Measurements from ENCODE around the gene PKN2.
"Not testable (repeated sequence)": the region's sequence is repeated elsewhere in the genome, so short reads cannot be mapped to it uniquely, and the experiment has no call there.

PKN2 gene

DNA sequence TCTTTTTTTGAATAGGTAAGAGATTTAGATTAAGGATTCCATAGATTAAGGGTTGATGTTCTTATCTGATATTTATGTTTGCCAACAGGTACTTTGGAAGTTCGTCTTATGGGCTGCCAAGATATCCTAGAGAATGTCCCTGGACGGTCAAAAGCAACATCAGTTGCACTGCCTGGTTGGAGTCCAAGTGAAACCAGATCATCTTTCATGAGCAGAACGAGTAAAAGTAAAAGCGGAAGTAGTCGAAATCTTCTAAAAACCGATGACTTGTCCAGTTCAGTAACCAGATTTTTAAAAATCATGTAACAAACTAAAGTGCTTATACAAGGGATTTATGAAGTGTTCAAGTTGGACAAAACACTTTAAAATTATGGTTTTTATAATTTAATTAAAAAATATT, 100.5 kb downstream of the PKN2 start:
- no peak for DNase-seq (ENCODE audit: low read depth in 2 of 2, low spot score in 1 of 2)

DNA sequence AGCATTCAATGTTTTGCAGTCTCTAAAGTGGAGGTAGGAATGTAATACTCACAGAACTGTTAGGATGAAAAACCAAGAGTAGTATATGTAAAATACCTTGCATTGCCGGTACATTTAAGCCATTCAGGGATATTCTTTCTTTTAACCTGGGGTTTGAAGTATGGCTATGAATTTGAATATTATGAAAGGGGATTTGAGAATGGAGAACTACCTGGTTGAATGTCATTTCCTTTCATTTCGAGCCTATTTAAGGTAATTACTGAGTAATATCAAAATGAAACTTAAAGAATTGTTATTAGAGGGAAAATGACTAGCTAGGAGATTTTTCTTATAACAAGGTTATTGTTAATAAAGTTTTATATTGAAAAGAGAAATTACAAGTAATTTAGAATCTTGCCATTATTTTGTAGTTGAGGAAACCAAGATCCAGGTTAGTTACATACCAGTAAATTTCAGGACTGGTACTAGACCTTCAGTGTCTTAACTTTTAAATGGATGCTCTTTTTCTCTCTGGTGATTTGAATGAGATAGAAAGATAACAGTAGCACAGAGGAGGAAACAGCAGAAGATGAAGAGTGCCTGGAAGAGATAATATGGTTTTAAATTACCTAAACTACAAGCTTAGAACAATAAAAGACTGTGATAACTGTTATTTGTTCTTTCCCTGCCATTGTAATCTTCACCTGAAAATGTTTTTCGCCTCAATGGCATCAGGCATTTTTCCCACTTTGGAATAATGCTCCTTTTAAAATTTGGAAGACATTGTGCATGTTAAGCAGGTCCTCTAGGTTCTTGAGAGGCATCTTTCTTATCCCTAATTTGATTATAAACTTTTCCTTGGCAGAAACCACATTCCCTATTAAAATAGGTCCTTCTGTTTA, 103.2 kb downstream of the PKN2 start:
- no peak for DNase-seq (ENCODE audit: low read depth in 2 of 2, low spot score in 1 of 2)

DNA sequence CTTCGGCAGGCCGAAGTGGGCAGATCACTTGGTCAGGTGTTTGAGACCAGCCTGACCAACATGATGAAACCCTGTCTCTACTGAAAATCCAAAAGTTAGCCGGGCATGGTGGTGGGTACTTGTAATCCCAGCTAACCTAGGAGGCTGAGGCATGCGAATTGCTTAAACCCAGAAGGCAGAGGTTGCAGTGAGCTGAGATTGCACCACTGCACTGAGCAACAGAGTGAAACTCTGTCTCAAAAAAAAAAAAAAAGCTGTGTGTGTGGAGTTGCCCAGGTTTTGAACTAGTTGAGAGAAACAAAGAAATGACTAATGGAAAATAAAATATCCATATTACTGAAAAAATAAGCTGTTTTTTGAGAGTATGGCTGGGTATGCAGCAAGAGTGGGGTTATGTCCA, 107.1 kb downstream of the PKN2 start:
- no peak for DNase-seq (ENCODE audit: low read depth in 2 of 2, low spot score in 1 of 2)

DNA sequence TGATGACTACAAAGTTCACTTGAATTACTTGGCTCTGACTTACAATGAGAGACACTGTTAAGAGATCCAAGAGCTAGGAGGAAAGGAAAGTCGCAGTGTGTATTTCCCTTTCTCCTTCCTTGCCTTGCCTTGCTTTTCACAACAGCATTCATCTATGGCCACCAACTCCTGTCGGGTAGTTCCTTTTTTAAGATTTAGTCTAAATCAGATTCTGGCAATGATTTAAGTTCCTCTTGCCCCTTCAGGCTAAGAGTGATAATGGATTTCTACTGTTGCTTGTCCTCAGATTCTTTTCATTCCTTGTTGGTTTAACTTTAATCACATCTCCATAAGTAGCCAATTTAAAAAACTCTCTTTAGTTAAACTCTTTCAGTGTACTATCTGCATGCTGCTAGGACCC, 115.4 kb downstream of the PKN2 start:
- no peak for DNase-seq (ENCODE audit: low read depth in 2 of 2, low spot score in 1 of 2)

DNA sequence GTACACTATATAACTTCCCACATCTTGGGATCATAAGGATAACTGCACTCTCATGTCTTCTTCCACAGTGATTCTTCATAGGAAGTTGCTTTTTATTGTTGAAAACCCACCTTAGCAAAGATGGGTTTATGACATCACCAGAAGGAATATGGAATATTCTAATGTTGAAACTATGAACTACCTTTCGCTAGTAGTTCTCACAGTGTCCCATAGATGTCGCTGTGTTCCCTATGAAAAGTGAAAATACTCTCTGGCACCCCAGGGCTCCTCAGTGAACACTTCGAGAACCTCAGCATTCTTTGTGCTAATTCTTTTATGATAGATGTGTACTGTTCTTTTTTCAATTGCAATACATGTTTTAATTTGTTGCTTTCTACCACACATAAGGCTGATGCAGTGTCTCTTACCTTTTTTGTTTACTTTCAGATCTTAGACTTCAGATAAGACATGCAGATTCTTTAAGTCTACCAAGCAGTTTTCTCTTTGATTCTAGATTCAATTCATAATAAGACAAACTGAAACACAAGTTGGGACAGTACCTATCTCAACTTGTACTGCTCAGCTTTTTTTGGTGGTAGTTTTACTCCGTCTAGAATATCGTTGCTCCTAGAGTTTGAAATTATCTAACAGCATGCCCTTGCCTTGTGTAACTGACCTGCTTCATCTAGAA, 116.4 kb downstream of the PKN2 start:
- DNase-seq (ENCODE audit: low read depth in 2 of 2, low spot score in 1 of 2): peak in 1 of 2 donors; percentile 3

DNA sequence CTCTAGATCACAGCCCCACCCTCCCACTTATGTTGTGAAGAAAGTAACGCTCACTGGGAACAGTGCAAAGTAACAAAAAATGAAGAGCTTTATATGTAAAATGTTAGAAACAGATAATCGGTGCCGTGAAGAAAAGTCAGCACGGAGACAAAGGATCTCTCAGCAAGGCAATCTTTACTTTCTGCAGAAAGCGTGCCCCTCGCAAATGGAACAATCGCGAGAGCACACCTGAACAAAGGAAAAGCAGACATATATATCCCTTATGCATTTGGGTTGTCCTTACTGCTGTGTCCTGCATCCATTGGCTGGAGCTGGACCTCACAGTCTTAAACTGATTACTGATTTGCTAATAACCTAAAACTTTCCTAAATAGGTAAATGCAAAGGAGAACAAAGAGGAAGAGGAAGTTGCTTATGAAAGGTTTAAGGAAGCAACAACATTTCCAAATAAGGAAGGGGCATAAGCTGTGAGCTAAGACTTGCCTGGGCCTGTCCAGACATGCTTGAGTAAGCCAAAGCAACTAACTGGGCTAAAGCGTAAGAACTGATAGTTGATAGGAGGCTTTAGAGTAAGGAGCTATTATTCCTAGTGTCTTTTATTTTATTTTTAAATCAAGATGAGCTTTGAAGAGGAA, 117.6 kb downstream of the PKN2 start:
- no peak for DNase-seq (ENCODE audit: low read depth in 2 of 2, low spot score in 1 of 2)

DNA sequence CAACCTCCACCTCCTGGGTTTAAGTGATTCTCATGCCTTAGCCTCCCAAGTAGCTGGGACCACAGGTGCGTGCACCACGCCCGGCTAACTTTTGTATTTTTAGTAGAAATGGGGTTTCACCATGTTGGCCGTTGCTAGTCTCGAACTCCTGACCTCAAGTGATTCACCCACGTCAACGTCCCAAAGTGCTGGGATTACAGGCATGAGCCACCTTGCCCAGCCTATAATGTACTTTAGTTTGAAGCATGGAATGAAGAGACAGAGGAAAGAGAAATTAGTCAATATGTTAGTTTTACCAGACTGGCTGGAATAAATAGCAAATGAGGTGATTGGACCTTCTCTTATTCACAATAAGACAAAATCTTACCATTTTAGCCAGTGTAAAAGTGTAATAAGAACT, 118.3 kb downstream of the PKN2 start:
- no peak for DNase-seq (ENCODE audit: low read depth in 2 of 2, low spot score in 1 of 2)

DNA sequence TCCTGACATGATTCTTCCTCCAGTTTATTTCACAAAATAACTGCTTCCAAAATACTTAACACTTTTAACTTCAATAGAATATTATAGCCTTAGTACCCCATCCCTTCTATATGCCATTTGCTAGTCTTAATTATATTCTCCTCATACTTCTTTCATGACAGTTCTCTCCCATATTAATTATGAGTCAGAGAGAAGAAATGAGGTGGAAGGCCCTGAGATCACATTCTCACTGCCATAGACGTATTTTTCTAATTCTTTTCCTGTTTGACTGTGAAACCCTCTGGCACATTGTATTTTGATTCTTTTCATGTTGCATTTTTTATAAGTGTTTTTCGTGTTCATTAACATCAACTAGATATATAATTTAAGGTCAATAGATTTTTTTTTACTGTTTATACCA, 118.9 kb downstream of the PKN2 start:
- DNase-seq (ENCODE audit: low read depth in 2 of 2, low spot score in 1 of 2): no peak

DNA sequence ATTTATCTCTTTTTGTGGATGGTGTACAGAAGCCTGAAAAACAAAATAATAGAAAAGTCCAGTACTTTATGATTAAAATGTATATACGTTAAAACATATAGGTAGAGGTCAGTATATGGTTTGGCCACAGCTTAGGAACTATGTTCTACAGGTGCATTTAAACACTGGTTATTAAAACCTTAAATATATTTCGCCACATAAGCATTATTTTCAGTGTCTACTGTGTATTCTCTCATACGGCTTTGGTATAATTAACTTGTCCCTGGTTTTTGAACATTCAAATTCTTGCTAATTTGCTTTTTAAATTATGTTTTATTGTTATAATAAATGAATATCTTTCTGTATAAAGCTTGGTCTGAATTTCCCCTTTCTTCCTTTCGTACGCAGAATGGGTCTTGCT, 119.4 kb downstream of the PKN2 start:
- no peak for DNase-seq (ENCODE audit: low read depth in 2 of 2, low spot score in 1 of 2)

DNA sequence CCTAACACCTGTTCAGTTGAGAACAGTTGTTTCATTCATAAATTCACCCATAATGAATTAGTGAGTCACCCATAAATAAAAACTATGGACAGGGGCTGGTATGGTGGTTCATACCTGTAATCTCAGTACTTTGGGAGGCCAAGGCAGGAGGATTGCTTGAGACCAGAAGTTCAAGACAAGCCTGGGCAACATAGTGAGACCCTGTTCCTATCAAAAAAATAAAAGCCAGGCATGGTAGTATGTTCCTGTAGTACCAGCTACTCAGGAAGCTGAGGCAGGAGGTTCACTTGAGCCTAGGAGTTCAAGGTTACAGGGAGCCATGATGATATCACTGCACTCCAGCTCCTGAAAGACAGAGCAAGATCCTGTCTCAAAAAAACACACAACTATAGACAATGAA, 128.3 kb downstream of the PKN2 start:
- no peak for DNase-seq (ENCODE audit: low read depth in 2 of 2, low spot score in 1 of 2)

DNA sequence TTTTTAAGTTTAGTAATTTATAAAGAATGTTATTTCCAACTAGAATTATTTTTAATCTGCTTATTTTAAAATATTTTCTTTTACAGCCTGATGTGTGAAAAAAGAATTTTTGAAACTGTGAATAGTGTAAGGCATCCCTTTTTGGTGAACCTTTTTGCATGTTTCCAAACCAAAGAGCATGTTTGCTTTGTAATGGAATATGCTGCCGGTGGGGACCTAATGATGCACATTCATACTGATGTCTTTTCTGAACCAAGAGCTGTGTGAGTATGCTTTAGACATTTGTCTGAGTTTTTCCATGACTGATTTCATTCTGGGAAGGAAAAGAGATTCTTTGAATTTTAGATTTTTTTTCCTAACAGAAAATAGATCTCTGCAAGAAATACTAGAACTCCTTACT, 129.4 kb downstream of the PKN2 start:
- DNase-seq (ENCODE audit: low read depth in 2 of 2, low spot score in 1 of 2): no peak

DNA sequence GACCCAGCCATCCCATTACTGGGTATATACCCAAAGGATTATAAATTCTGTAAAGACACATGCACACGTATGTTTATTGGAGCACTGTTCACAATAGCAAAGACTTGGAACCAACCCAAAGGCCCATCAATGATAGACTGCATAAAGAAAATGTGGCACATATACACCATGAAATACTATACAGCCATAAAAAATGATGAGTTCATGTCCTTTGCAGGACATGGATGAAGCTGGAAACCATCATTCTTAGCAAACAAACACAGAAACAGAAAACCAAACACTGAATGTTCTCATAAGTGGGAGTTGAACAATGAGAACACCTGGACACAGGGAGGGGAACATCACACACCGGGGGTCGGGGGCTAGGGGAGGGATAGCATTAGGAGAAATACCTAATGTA, 135.6 kb downstream of the PKN2 start:
- DNase-seq (ENCODE audit: low read depth in 2 of 2, low spot score in 1 of 2): not testable (repeated sequence)

DNA sequence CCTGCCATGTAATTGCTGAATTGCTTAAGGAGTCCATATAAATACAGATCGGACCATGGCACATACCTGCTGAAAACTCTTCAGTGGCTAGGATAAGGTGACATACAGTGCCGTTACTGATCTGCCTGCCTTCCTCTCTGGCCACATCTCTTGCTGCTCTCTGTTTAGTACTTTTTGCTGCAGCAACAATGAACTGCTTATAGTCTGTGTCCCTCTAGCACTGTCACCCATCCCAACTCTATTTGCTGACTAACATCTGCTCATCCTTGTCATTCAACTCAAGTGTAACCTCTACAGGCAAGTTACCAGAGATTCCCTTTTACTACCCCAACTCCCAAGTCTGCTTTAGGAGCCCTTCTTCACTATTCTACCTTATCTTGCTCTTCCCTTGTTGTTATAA, 141.6 kb downstream of the PKN2 start:
- DNase-seq (ENCODE audit: low read depth in 2 of 2, low spot score in 1 of 2): no peak

DNA sequence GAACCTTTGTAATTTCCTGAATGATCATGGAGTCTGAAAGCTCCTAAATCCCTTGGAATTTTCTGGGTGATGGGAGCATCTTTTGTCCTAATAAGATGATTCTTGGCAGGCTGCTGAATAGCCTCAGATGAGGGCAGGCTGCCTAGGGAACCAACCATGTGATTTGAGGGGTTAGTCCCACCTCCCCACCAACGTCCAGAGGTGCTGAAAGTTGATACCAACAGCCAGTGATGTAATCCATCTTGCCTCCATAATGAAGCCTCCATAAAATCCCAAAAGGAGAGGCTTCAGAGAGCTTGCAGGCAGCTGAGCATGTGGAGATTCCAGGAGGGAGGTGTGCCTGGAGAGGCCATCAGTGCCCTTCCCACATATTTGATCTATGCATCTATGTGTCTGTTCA, 163.6 kb downstream of the PKN2 start:
- no peak for DNase-seq (ENCODE audit: low read depth in 2 of 2, low spot score in 1 of 2)

DNA sequence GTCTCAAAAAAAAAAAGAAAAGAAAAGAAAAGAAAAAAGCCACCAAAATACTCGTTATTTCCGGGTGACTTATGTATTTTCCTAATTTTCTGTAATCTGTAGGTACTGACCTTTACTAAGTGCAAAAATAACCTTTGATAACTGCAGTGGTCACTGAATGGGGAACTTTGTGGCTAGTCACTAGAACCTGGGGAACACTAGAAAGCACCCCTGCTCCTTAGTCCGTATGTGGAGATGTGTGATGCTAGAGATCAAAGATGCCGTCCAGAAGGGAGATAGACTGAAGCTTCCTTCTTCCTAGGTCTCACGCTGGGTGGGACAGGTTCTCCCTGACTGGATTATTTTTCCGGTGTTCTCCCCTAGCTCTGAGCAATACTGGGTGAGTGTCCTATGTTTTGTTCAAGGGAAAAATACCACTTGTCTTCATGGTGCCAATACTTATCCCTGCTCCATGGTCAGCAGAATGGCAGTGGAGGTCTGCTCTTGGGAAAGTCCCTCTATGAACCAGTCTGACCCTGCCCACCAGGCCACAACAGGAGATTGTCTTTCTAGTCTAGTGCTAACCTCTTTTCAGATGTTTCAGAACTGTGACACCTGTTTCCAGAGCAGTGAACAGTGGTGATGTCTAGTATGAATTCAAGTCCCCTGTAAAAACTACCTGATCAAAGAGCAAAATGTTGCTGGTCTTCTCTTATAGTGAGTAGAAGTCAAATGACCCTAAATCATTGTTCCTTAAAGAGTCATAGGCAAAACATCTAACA, 167.4 kb downstream of the PKN2 start:
- no peak for DNase-seq (ENCODE audit: low read depth in 2 of 2, low spot score in 1 of 2)

DNA sequence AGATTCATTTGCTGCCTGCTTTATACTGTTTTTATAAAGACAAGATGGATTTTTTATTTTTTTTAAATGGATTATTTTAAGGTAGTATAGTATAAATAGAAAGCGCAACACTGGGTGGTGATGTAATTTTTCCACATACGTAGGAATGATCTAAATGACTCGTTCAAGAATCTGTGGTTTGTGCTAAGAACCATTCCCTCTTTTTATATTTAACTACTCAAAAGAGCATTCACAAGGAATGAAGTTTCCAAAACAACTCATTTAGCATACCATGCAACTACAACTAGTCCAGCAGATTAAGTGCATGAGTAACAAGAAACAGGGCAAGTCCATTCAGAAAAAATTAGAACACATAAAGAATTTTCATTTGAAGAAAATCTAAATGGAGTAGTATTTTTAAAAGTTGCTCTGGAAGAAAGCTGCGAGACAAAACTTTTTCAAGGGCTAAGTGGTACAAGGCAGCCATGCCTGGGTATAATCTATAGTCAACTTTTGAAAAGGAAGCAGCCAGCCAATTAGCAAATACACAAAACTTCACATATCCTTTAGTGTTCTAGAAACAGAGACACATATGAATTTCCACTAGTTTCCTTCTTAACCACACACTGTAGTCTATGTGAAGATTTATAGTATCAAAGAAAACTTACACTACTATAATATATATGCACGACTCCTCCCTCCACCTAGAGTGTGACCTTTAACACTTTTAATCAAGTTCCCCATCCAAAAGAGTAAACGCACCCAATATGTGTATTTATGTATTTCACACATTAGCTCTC, 183.9 kb downstream of the PKN2 start:
- DNase-seq (ENCODE audit: low read depth in 2 of 2, low spot score in 1 of 2): no peak

DNA sequence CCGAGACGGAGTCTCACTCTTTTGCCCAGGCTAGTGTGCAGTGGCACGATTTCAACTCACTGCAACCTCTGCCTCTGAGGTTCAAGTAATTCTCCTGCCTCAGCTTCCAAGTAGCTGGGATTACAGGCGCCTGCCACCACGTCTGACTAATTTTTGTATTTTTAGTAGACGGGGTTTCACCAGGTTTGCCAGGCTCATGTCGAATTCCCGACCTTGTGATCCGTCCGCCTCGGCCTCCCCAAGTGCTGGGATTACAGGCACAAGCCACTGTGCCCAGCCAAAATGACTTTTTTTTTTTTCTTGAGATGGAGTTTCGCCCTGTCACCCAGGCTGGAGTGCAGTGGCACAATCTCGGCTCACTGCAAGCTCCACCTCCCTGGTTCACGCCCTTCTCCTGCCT, 185.6 kb downstream of the PKN2 start:
- DNase-seq (ENCODE audit: low read depth in 2 of 2, low spot score in 1 of 2): not testable (repeated sequence)

DNA sequence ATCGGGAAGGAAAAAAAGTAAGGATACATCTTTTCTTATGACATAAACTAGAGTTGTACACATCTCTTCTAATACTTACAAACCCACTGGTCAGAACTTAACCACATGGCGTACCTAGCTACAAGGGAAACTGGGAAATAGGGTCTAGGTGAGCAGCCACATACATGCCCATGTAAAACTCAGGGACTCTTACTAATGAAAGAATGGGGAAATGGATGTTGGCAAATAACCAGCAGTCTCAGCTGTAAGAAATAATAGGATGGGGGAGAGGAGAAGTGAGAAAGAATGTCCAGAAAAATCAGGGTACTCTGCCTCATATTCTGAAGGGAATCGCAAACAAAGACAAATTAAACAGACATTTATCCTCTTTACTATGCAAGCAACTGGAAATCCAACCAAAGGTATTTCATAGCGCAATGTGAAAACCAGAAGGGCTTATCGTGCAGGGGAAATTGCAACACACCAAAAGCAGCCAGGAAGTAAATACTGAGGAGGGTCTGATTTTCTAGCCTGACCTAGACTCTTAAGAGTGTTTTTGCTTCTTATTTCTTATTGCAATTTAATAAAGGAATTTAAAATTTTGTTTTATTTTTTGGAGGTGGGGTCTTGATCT, 189.8 kb downstream of the PKN2 start:
- no peak for DNase-seq (ENCODE audit: low read depth in 2 of 2, low spot score in 1 of 2)

DNA sequence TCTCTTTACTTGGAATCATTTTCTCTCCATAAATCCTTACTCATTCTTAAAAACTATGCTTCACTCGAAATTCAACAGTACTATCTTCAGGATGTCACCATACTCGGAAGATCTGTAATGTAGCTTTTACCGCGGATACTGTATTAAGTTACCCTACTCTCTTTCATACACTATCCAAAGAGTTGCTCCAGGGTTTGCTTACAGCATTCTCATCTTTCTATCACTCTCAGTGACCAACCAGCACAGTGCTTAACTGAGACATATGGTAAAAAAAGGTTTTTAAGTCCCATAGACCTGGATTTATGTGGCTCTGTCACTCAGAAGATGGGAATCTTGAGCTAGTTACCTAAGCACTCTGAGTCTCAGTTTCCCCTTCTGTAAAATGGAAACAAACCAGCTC, 191.5 kb downstream of the PKN2 start:
- DNase-seq (ENCODE audit: low read depth in 2 of 2, low spot score in 1 of 2): no peak

Measured in stimulated activated CD8-positive, alpha-beta memory T cell treated with anti-CD3 and anti-CD28 coated beads, Interleukin-4, amount 100 ng/mL, for 4 hours (primary cell).